ENCODE data around the gene LTB4R. TPM values are rescaled to one million over a fixed set of nuclear protein-coding genes. Genes with fewer than 3 reads are reported as not detected.

The LTB4R gene
- total RNA-seq, 2 donors from 2014 or later, result 6.4 to 6.6 TPM

- Histone ChIP-seq H3K27me3 (ENCODE audit: control insufficient read depth, insufficient read depth, low read length, poor library complexity, severe bottlenecking) (no peaks in the 10 kb centered on the region), H3K4me1 (ENCODE audit: control insufficient read depth, insufficient read depth, low read length) (no peaks in the 10 kb centered on the region), H3K9me3 (ENCODE audit: control insufficient read depth, low read length) (no peaks in the 10 kb centered on the region), H3K36me3 (ENCODE audit: control insufficient read depth, insufficient read depth, low read length) (no peaks in the 10 kb centered on the region), H3K27ac (ENCODE audit: low read depth, low read length) (no peak overlapping the region), H3K9ac (ENCODE audit: extremely low read depth, low read length, poor library complexity, severe bottlenecking) (no peak overlapping the region), H3K4me3 (ENCODE audit: low read length) (no peak overlapping the region)
- 92 to 95% methylated on average over 15 to 18 of the region's 18 CpGs for WGBS, 2 experiments (ENCODE audit: insufficient coverage in 1 of 2, insufficient read length in 1 of 2)
- TF ChIP-seq CTCF (conservative IDR thresholded peaks at IDR 0.05), result no peak
- Mint-ChIP-seq H3K36me3 (ENCODE audit: low read depth) (peaks cover 5% of the 10 kb centered on the region), H3K9me3 (no peaks in the 10 kb centered on the region), H3K4me1 (no peaks in the 10 kb centered on the region), H3K27ac (no peak overlapping the region), H3K4me3 (no peak overlapping the region), H3K27me3 (ENCODE audit: insufficient read depth) (no peaks in the 10 kb centered on the region)
- no peak for DNase-seq
These were observed 44.7 kb upstream of the LTB4R start for GRCh38 chr14:24266344-24267244.

- no peak overlapping the region for H3K4me3 Mint-ChIP-seq
- no peak overlapping the region for H3K4me3 ChIP-seq (ENCODE audit: low read length)
These were observed 43.8 kb upstream of the LTB4R start for GRCh38 chr14:24267516-24267915.

GRCh38 chr14:24268225-24268624, 43.1 kb upstream of the LTB4R start:
- DNase-seq, result no peak
- Mint-ChIP-seq H3K27ac (no peak overlapping the region), H3K27me3 (ENCODE audit: insufficient read depth) (no peaks in the 10 kb centered on the region), H3K36me3 (ENCODE audit: low read depth) (peaks cover 5% of the 10 kb centered on the region), H3K4me3 (no peak overlapping the region), H3K9me3 (no peaks in the 10 kb centered on the region), H3K4me1 (peaks cover 4% of the 10 kb centered on the region)
- no peak for TF ChIP-seq CTCF (conservative IDR thresholded peaks at IDR 0.05)
- no peak overlapping the region for H3K4me3 ChIP-seq (ENCODE audit: low read length)
- 92 to 93% methylated on average over 5 to 9 of the region's 9 CpGs for WGBS, 2 experiments (ENCODE audit: insufficient coverage in 1 of 2, insufficient read length in 1 of 2)
- H3K9ac ChIP-seq (ENCODE audit: extremely low read depth, low read length, poor library complexity, severe bottlenecking), result no peak overlapping the region
- no peaks in the 10 kb centered on the region for H3K4me1 ChIP-seq (ENCODE audit: control insufficient read depth, insufficient read depth, low read length)
- no peaks in the 10 kb centered on the region for H3K36me3 ChIP-seq (ENCODE audit: control insufficient read depth, insufficient read depth, low read length)
- no peak overlapping the region for H3K27ac ChIP-seq (ENCODE audit: low read depth, low read length)
- no peaks in the 10 kb centered on the region for H3K27me3 ChIP-seq (ENCODE audit: control insufficient read depth, insufficient read depth, low read length, poor library complexity, severe bottlenecking)
- no peaks in the 10 kb centered on the region for H3K9me3 ChIP-seq (ENCODE audit: control insufficient read depth, low read length)

More at GRCh38 chr14:24267516-24267915, 43.8 kb upstream of the LTB4R start:
- Mint-ChIP-seq H3K9me3 (no peaks in the 10 kb centered on the region), H3K27me3 (ENCODE audit: insufficient read depth) (no peaks in the 10 kb centered on the region), H3K4me1 (peaks cover 4% of the 10 kb centered on the region), H3K27ac (no peak overlapping the region), H3K36me3 (ENCODE audit: low read depth) (peaks cover 5% of the 10 kb centered on the region)
- DNase-seq, result no peak
- Histone ChIP-seq H3K27me3 (ENCODE audit: control insufficient read depth, insufficient read depth, low read length, poor library complexity, severe bottlenecking) (no peaks in the 10 kb centered on the region), H3K9ac (ENCODE audit: extremely low read depth, low read length, poor library complexity, severe bottlenecking) (no peak overlapping the region), H3K9me3 (ENCODE audit: control insufficient read depth, low read length) (no peaks in the 10 kb centered on the region), H3K27ac (ENCODE audit: low read depth, low read length) (no peak overlapping the region), H3K4me1 (ENCODE audit: control insufficient read depth, insufficient read depth, low read length) (no peaks in the 10 kb centered on the region), H3K36me3 (ENCODE audit: control insufficient read depth, insufficient read depth, low read length) (no peaks in the 10 kb centered on the region)
- TF ChIP-seq CTCF (conservative IDR thresholded peaks at IDR 0.05), result no peak
- WGBS, 2 experiments (ENCODE audit: insufficient coverage in 1 of 2, insufficient read length in 1 of 2), result 95 to 100% methylated on average over 6 to 9 of the region's 9 CpGs

Measured in endodermal cell (in vitro differentiated cells).